Psoas muscle (tissue), 8 donors: ENCODE data around the gene GABRA6. TPM values are rescaled to one million over a fixed set of nuclear protein-coding genes. Genes with fewer than 3 reads are reported as not detected.

Source experiments
- ATAC-seq, 4 donors: fragments of 200-7000 bp; cut with Tn5 transposase; one replicate each; pipeline ENCODE4 v1.9.1; 2020; ENCODE audit warnings: moderate library complexity in 3 of 4, mild to moderate bottlenecking in 2 of 4
- DNase-seq, 2 donors: peaks; one replicate each; pipeline ENCODE4 v3.0.0-alpha.2; 2020
- H3K27ac ChIP-seq: fragments of 200-600 bp; one replicate; pipeline ENCODE4 v1.8.0; 2022
- H3K27me3 ChIP-seq, 3 donors: fragments of 200-600 bp in 1 of 3; one replicate each; pipeline versions ENCODE4 v1.6.1 to v1.8.0; 2013 to 2022; ENCODE audit warnings: low read length in 2 of 3, mild to moderate bottlenecking in 2 of 3, moderate library complexity in 1 of 3; ENCODE audit not compliant: insufficient read depth in 3 of 3
- H3K36me3 ChIP-seq, 2 donors: fragments of 200-600 bp in 1 of 2; one replicate each; pipeline versions ENCODE4 v1.6.1 to v1.8.0; 2013 to 2022; ENCODE audit warnings: low read depth in 1 of 2, mild to moderate bottlenecking in 1 of 2, moderate library complexity in 1 of 2; ENCODE audit not compliant: insufficient read depth in 1 of 2
- H3K4me1 ChIP-seq: fragments of 200-600 bp; one replicate; pipeline ENCODE4 v1.8.0; 2022
- H3K4me3 ChIP-seq: fragments of 200-600 bp; one replicate; pipeline ENCODE4 v1.8.0; 2022; ENCODE audit warnings: mild to moderate bottlenecking
- H3K9me3 ChIP-seq: fragments of 200-600 bp; one replicate; pipeline ENCODE4 v1.8.0; 2022
- whole genome bisulfite sequencing, 3 donors: extraction: QIAGEN DNeasy Blood & Tissue Kit; methylation state at CpG; one replicate each; pipeline versions ENCODE4 v1.1.6 to v1.1.7; 2013; 5-methylcytosine and 5-hydroxymethylcytosine counted together
- intact Hi-C, 2 donors: fragments of 100-400 bp; cut with DNase I; formaldehyde crosslinking; loops; one replicate each; pipeline versions ENCODE4 v1.11.0 to v1.14.2; 2022
- polyA plus RNA-seq, 3 donors: library from polyadenylated mRNA; stranded (reverse); fragments of 200-250 nt; gene quantifications; one replicate each; pipeline ENCODE4 v1.2.3, GENCODE V29; 2013
- total RNA-seq, 4 donors: library from RNA; stranded (reverse); fragmentation: NEBNext Ultra II Directional in 2 of 4; extraction: Animal tissue kit (Norgen Biotek cat#: 25700) in 2 of 4; gene quantifications; one replicate each; pipeline versions ENCODE4 v1.2.1 to v1.2.4, GENCODE V29; 2021 to 2023
- TF ChIP-seq, protein P1 (sequence below): fragments of 200-600 bp; IDR thresholded peaks from one replicate; pipeline ENCODE4 v1.8.0; 2022; ENCODE audit warnings: antibody characterized with exemption
- donor health status: healthy with polysubstance abuse.
- donor health status: DM: no; HTN: no; CAD: no; lungs with moderate emphysema.
- donor health status: Bipolar disorder and iron deficiency.
- donor health status: healthy.
- donor health status: DM: yes; HTN: yes; CAD: no.
- donor health status: DM: no; HTN: no; CAD: no.
- donor health status: DM: no; HTN: no; CAD: no.
- donor health status: DM: yes; HTN: yes; CAD: no.

Gene GABRA6
- total and polyA plus RNA-seq, 7 donors, result not detected

DNA sequence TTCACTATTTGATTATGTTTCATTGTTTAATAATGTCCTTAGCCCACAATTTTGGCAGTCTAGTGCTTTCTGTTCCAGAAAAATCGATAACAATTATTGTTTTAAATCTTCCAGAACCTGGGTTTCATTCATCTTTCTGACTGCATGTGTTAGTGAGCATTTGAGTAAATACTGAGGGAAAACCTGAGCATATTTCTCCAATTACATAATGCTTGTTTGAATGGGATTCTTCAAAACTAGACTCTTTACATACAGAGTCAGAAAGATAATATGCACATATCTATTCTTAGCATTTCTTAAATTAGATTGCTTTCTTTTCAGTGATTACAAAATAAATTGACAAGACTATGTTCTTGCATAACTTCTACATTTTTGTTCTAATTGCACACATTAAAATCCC, 21.9 kb downstream of the GABRA6 start:
- Histone ChIP-seq H3K4me1 (no peaks in the 10 kb centered on the region), H3K9me3 (no peaks in the 10 kb centered on the region), H3K27me3 (no peaks in the 10 kb centered on the region), H3K4me3 (no peak overlapping the region), H3K36me3 (no peaks in the 10 kb centered on the region), H3K27ac (no peak overlapping the region)
- TF ChIP-seq, protein P1, sequence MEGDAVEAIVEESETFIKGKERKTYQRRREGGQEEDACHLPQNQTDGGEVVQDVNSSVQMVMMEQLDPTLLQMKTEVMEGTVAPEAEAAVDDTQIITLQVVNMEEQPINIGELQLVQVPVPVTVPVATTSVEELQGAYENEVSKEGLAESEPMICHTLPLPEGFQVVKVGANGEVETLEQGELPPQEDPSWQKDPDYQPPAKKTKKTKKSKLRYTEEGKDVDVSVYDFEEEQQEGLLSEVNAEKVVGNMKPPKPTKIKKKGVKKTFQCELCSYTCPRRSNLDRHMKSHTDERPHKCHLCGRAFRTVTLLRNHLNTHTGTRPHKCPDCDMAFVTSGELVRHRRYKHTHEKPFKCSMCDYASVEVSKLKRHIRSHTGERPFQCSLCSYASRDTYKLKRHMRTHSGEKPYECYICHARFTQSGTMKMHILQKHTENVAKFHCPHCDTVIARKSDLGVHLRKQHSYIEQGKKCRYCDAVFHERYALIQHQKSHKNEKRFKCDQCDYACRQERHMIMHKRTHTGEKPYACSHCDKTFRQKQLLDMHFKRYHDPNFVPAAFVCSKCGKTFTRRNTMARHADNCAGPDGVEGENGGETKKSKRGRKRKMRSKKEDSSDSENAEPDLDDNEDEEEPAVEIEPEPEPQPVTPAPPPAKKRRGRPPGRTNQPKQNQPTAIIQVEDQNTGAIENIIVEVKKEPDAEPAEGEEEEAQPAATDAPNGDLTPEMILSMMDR, result no peak
- ATAC-seq, result no peak
- no peak for DNase-seq
- WGBS, 3 donors, result 46 to 48% (median 47%) methylated on average over 1 of the region's 1 CpG
- intact Hi-C loops, result no loop called here

DNA sequence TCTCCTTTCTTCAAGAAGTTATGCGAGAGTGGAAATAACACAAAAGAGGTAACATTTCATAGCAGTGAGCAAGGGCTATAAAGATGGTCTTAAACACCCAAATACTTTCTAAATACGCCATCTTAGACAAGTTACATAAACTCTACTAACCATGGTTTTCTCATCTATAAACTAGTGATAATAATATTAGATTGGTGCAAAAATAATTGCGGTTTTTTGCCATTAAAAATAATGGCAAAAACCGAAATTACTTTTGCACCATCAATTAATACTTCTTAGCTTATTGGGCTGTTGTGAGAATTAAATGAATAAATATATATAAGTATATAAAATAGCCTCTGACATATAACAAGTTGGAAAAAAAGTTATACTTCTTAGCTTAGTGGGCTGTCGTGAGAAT, 23.7 kb downstream of the GABRA6 start:
- Histone ChIP-seq H3K36me3 (no peaks in the 10 kb centered on the region), H3K9me3 (no peaks in the 10 kb centered on the region), H3K27ac (no peak overlapping the region), H3K27me3 (no peaks in the 10 kb centered on the region), H3K4me1 (no peaks in the 10 kb centered on the region), H3K4me3 (no peak overlapping the region)
- intact Hi-C loops, result no loop called here
- TF ChIP-seq, protein P1, result no peak
- DNase-seq (no peak), ATAC-seq (no peak)
- 75 to 80% (median 77%) methylated on average over 5 of the region's 5 CpGs for WGBS, 3 donors

DNA sequence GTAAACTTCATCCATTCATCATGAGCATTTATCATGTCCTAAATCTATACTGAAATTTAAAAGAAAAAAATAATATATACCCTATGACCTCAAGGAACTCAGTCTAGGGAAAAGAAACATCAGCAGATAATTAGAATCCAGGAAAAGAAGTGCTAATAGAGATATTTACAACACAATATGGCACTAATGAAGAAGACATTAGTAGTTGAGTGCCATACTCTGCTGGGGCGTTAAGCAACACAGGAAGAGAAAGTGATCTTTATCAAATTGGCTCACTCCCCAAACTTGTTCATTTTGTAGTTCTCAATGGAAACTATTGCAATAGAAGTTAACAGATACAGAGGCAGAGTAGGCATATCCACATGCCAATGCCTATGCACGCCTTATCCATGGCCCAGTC, 27.5 kb downstream of the GABRA6 start:
- TF ChIP-seq, protein P1, result no peak
- H3K4me1 ChIP-seq, result no peaks in the 10 kb centered on the region
- no peaks in the 10 kb centered on the region for H3K27me3 ChIP-seq
- ATAC-seq (no peak), DNase-seq (no peak)
- 64 to 69% (median 68%) methylated on average over 2 of the region's 2 CpGs for WGBS, 3 donors
- no peak overlapping the region for H3K27ac ChIP-seq
- H3K9me3 ChIP-seq, result peaks cover 5% of the 10 kb centered on the region
- intact Hi-C loops, result no loop called here
- H3K4me3 ChIP-seq, result no peak overlapping the region
- no peaks in the 10 kb centered on the region for H3K36me3 ChIP-seq

DNA sequence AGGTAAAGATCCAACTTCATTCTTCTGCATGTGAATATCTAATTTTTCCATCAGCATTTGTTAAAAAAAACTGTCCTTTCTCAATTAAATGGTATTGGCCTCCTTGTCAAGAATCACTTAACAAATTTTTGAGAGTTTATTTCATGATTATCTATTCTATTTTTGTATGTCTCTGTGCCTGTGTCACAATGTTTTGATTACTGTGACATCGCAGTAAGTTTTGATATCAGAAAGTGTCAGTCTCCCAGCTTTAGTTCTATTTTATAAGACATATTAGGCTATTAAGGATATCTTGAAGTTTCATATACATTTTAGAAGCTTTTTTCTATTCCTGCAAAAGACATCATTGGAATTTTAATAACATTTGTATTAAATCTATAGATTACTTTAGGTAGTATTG, 33.6 kb downstream of the GABRA6 start:
- Histone ChIP-seq H3K9me3 (peaks cover 7% of the 10 kb centered on the region), H3K4me1 (no peaks in the 10 kb centered on the region), H3K4me3 (no peak overlapping the region), H3K27ac (no peak overlapping the region), H3K36me3 (no peaks in the 10 kb centered on the region), H3K27me3 (no peaks in the 10 kb centered on the region)
- DNase-seq (no peak), ATAC-seq (no peak)
- TF ChIP-seq, protein P1, result no peak
- 91 to 100% (median 92%) methylated on average over 1 of the region's 1 CpG for WGBS, 3 donors
- intact Hi-C loops, result no loop called here

DNA sequence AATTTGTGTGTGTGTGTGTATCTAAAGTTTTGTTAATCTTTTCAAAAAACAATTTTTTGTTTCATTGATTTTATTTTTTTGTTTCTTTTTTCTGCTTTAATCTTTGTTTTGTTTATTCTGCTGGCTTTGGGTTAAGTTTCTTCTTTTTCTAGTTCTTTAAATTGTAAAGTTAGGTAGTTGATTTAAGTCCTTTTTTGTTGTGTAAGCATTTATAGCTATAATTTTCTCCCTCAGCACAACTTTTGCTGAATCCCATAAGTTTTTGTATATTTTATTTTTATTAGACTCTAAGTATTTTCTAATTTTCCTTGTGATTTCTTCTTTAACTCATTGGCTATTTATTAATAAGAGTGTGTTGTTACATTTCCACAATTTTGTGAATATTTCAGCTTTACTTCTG, 34.9 kb downstream of the GABRA6 start:
- Histone ChIP-seq H3K9me3 (peaks cover 7% of the 10 kb centered on the region), H3K27ac (no peak overlapping the region), H3K4me1 (no peaks in the 10 kb centered on the region), H3K4me3 (no peak overlapping the region), H3K27me3 (no peaks in the 10 kb centered on the region), H3K36me3 (no peaks in the 10 kb centered on the region)
- TF ChIP-seq, protein P1, result no peak
- DNase-seq (no peak), ATAC-seq (no peak)
- intact Hi-C loops, result no loop called here
